GM21619 (cell line): ENCODE data around the gene PODNL1.

Experiments
- ATAC-seq: cut with Tn5 transposase; IDR thresholded peaks from one replicate; pipeline ENCODE4 v1.9.1; 2021; ENCODE audit not compliant: unreplicated experiment

The PODNL1 gene

DNA sequence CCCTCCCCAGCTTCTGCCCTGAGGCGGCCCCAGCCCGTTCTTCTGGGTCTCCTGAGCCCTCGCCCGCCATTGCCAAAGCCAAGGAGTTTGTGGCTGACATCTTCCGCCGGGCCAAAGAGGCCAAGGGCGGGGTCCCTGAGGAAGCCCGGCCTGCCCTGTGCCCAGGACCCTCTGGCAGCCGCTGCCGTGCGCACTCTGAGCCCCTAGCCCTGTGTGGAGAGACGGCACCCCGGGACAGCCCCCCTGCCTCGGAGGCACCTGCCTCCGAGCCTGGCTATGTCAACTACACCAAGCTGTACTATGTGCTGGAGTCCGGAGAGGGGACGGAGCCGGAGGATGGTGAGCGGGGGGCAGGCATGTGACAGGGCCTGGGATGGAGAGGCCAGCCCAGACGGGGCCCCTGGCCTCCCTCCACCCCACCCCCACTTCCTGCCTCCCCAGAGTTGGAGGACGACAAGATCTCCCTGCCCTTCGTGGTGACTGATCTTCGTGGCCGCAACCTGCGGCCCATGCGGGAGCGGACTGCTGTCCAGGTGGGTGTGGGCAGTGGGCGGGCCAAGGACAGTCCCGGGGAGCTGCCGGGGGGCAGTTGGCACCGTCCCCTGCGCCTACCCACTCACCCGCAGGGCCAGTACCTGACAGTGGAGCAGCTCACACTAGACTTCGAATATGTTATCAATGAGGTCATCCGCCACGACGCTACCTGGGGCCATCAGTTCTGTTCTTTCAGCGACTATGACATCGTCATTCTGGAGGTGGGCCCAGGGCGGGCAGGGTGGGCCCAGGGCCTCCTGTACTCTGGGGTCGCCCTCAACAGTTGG is 21.1 kb upstream of the PODNL1 start:
- ATAC-seq: no peak

DNA sequence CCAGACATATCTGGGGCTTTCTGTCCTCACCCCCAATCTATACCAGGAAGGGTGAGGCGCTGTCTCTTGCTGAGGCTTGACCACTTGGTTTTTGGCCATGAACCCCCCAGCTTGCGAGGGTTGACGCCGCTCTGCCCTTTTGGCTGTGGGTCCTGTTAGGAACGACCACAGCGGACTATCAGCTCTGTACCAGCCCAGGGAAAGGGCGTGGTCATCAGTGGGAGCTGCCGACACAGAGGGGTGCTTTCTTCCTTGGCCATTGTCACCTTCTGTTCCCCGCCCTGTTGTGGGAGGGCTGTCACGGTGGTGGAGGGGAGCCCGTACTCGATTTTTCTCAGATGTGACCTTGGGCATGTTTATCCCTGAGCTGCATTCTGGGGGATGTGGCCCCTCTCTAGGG is 19.8 kb upstream of the PODNL1 start:
- no peak for ATAC-seq

DNA sequence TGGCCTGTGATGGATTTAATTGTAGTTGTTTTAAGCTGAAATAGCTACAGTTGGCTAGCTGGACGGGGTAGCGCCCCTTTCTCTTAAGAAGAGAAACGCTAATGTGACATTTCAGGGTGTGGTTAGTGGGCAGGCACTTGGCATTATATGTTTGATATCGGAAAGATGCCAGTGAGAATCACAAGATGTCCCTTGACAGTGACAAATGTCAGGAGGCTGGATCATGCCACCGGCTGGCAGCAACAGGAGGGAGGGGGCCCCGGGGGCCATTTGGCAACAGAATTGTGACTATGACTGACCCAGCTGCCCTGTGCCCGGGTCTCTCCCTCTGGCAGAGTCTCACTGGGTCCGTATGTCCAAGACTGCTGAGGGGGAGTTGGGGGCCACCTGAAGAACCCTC is 18.8 kb upstream of the PODNL1 start:
- ATAC-seq: no peak

DNA sequence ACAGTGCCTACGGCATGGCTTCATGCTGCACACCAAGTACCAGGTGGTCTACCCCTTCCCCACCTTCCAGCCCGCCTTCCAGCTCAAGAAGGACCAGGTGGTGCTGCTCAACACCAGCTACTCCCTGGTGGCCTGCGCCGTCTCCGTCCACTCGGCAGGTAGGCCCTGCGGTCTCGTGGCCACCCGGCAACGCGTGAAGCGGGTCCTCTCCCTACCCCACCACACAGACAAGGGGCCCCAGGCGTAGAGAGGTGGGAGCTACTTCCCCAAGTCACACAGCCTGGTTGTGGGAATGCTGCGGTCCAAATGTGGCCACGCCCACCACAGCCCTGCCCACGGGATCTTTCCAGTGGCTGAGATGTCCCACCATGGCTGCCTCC is 18.1 kb upstream of the PODNL1 start:
- ATAC-seq: no peak

DNA sequence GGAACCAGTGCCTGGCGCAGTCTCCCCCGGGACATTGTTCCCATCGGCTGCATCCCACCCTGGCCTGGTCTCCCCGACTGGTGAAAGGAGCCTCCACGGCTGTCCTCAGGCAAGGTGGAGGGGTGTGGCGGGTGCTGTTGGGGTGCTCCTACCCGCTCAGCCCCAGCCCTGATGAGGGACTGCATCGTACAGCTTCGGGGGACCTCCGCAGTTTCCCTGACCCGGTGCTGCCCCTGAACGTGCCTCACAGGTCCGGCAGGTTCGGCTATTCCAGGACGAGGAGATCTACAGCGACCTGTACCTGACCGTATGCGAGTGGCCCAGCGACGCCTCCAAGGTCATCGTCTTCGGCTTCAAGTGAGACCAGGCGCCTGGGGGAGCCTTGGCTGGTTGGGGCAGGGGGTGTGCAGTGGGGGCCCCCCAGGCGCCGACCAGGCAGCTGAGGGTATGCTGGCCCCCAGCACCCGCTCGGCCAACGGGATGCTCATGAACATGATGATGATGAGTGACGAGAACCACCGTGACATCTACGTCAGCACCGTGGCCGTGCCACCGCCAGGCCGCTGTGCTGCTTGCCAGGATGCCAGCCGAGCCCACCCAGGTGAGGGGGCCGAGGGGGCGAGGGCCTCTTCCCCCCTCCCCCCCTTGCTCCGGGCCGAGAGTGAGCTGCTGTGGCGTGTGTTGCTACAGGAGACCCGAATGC is 17.6 kb upstream of the PODNL1 start:
- no peak for ATAC-seq

DNA sequence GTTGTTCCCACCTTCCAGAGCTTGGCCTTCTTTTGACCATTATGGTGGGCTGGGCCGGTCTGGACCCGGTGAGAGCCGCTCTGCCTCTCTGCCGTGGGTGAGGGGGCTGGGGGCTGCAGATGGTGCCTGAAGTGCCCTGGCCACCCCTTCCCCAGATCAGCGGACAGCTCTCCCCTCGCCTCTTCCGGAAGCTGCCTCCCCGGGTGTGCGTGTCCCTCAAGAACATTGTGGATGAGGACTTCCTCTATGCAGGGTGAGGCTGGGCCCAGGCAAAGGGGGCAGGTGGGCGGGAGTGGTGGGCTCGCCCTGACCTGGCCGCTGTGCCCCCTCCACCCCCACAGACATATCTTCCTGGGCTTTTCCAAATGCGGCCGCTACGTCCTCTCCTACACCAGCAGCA is 16.0 kb upstream of the PODNL1 start:
- no peak for ATAC-seq

DNA sequence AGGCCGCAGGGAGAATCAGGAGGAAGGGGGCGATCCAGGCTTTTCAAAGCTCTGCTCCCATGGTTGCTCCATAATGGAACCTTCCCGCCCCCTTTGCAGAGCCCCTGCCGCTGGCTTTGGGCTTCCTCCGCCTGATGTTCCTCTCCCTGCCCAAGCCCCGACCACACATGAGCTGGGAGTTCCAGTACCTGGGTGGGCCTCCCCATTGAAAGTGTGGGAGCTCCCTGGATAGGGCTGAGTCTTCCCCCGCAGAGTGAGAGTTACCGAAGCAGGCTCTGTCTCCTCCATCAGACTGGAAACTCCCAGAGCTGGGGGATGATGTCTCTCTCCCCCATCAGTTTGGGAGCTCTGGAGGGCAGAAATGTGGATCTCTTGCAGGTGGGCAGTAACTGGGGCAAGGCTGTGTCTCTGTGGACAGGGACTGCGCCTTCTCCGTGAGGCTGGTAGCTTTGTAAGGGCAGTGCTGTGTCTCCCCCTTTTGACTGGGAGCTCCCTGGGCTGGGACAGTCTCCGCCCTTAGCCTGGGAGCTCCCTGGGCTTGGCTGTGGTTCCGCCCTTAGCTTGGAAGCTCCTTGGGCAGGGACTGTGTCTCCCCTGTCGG is 14.8 kb upstream of the PODNL1 start:
- ATAC-seq: no peak

DNA sequence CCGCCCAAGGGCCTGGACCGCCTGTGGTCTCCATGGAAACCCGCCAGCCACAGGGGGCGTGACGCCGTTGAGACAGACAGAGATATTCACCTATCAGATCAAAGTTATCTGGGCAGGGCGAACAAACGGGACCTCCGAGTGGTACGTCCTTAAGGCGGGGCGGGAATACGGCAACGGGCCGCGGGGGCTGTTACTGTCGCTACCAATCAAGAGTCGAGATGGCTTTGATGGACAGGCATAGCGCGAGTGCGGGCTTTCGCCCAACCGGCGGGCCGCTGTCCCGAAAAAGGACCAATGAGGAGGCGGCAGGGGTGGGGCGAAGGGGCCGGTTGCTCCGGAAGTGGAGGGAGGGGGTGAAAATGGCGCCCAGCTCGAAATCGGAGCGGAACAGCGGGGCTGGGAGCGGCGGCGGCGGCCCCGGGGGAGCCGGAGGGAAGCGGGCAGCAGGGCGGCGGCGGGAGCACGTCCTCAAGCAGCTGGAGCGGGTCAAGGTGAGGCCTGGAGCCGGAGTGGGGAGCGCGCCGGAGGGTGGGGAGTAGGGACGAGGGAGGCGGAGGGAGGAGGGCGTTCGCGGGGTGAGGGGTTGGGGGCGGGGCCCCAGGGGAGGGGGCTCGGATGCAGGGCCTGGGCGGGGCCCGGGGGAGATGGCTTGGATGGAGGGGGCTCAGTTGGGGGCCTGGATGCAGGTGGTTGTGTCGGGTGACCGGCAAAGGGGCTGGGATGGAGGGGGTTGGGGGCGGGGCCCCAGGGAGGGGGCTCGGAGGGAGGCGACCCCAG is 14.1 kb upstream of the PODNL1 start, which contains the start of gene DCAF15:
Gene DCAF15, plus strand, starts transcription at position 356 of the 777 bp plus-strand sequence. Its CDS starts 4 bp downstream, at position 360.
- peak; percentile 94 for ATAC-seq

DNA sequence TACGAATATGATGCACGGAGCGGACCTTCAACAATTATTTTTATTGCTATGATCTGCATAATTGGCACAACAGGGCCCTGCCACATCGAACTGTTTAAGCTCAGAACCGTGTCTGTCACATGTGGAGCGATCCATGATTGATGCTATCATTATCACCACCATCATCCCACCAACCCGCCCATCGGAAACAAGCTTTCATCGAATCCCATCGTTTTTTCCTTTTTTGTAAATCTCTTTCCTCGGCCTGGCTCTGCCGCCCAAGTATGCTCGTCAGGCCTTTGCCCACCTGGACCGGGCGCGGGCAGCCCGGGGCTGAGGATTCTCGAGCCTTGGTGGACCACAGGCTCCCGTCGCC is 13.6 kb upstream of the PODNL1 start:
- peak; percentile 5 for ATAC-seq

DNA sequence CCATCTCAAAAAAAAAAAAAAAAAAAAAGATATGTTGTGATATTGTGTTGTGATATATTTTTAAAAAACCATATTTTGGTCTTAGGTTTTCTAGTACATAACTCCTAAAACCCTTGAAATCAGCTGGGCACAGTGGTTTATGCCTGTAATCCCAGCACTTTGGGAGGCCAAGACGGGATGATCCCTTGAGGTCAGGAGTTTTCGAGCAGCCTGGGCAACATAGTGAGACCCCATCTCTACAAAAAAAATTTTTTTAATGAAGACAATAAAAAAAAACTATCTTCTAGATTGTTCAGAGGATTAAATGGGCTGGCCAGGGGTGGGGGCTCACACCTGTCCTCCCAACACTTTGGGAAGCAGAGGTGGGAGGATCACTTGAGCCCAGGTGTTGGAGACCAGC is 12.8 kb upstream of the PODNL1 start:
- no peak for ATAC-seq

DNA sequence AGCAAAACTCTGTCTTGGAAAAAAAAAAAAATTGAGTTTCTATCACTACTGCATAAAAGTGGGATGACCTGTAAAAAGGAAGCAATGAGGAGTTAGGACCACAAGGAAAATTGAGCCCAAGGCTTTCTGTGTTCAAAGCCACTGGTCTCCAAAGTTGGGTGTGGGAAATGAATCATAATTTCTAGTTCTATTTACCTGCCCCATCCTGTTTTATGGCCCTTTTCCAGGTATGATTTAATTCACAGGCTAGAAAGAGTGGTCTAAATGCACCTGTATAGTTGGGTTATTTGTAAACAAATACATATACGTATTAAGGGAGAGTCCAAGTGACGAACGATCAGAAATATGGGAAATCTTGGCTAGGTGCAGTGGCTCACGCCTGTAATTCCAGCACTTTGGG is 8.2 kb upstream of the PODNL1 start:
- ATAC-seq: no peak

DNA sequence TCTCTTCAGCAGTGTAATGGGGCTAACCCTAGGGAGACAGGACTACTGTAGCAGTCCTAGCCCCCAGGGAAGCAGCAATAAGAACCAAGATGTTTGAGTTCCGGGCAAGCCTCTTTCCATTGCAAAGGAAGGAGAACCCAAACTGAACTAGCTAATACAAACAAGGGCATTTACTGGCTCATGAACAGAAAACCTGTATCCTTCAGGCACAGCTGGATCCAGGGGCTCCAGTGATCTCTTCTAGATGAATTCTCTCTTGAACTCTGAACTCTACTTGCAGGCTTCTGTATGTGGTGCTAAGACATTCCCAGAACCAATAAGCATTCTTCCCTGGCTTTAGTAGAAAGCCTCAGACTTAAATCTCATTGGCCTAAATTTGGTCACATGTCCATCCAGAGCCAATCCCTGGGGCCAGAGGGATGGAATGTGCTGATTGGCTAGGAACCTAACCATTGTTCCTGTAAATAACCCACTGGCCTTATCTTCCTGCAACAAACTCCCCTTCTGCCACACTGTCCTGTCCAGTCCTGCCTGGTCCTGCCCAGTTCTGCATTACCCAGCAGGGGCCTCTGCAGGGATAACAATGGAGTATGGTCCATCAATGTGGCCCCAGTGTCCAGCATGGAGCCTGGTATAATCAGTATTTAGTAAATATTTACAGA is 3.9 kb upstream of the PODNL1 start:
- no peak for ATAC-seq

DNA sequence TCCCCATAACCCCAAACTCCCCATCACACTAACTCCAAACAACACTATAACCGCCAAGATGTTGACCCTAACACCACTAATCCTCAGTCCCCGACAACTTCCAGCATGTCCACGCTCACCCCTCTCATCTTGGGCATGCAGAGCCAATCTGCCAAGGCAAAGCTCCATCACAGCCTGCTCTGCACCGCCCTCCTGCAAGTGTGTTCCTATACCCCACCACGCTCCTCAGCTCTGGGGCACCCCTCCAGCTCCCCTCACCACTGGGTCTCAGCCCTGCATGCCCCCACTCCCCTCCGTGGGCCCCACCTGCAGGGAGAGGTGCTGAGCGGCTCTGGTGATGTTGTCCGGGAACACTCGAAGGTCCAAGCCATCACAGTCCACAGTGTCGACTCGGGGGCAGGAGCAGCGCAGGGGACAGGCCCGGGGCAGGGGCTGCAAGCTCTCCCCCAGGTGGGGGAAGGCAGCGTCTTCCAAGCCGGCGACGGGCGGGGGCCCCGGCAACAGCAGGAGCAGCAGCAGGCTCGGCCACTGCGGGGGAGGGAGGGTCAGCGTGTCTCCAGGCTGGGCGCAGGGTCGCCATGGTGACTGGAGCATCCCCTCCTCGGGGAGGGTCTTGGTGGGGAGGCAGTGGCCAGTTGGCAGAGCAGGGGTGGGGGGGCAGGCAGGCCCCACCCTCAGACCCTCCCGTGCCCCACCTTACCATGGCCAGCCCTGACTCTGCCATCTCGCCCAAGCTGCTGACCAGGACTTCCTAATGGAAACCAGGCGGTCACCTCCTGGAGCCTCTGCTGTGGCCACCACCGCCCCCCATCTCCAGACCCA is 527 bp downstream of the PODNL1 start:
- no peak for ATAC-seq

DNA sequence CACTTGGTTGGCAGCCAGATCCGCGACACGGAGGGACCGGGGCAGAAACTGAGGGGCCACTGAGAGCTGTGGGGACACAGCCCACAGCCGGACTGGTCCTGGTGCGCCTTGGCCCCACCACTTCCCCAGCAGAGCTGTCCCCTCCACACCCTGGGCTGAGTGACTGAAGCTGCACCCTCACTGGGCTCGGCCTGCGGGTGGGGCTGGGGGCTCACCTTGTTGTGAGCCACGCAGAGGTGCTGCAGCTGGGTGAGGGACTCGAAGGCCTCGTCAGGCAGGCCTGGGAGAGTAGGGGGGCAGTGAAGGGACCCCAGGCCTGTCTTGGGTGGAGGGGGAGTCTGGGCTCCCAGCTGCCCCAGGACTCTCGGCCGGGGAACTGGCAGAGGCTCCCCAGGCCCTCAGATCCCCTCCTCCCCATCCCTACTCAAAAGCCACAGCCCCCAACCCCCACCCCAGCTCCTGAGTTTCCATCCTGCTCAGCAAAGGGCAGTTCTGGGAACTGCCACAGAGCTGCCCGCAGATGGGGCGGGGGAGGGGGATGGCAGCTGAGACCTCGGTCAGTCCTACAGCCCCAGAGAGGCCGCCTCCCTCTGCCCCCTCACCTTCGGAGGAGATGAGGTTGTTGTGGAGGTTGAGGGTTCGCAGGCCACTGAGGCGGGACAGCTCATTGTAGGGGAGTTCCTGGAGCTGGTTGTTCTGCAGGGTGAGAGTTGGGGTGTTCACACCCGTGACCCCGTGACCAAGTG is 2.3 kb downstream of the PODNL1 start:
- no peak for ATAC-seq

DNA sequence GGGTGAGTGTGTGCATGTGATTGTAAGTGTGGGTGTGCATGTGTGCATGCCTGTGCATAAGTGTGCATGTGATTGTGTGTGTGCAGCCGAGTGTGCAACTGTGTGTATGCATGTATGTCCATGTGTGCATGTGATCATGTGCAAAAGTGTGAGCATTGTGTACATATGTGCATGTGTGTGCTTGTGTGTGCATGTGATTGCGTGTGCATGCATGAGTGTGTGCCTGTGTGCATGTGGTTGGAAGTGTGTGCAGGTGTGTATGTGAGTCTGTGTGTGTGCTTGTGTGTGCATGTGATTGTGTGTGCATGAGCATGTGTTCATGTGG is 3.5 kb downstream of the PODNL1 start:
- ATAC-seq: no peak

DNA sequence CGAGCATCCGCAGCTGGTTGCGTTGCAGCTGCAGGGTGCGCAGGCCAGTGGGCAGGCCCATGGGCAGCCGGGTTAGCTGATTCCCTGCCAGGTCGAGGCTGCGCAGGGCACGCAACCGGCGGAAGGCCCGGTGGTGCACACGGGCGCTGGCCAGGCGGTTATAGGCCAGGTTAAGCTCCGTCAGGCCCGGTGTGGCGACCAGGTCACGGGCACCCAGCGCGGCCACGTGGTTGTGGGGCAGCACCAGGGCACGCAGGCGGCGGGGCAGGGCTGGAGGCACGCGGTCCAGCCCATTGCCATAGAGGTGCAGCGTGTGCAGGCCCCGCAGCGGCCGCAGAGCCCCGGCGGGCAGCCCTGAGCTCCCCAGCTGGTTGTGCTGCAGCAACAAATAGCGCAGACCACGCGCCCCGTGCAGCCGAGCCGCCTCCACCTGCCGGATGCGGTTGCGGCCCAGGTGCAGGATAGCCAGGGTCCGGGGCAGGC is 5.3 kb downstream of the PODNL1 start:
- ATAC-seq: no peak

DNA sequence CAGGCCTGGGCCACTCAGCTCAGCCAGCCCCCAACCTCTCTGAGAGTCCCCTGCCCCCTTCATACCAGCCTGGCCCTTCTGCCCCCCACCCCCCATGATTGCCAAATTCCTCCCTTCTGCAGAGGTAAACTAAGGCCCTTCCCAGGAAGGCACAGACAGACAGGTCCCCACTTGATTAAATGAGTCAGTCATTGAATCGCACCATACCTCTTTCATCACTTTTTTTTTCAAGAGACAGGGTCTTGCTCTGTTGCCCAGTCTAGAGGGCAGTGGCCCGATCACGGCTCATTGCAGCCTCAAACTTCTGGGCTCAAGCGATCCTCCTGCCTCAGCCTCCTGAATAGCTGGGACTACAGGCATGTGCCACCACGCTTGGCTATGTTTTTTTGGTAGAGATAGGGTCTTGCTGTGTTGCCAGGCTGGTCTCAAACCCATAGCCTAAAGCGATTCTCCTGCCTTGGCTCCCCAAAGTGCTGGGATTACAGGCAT is 6.0 kb downstream of the PODNL1 start:
- no peak for ATAC-seq

DNA sequence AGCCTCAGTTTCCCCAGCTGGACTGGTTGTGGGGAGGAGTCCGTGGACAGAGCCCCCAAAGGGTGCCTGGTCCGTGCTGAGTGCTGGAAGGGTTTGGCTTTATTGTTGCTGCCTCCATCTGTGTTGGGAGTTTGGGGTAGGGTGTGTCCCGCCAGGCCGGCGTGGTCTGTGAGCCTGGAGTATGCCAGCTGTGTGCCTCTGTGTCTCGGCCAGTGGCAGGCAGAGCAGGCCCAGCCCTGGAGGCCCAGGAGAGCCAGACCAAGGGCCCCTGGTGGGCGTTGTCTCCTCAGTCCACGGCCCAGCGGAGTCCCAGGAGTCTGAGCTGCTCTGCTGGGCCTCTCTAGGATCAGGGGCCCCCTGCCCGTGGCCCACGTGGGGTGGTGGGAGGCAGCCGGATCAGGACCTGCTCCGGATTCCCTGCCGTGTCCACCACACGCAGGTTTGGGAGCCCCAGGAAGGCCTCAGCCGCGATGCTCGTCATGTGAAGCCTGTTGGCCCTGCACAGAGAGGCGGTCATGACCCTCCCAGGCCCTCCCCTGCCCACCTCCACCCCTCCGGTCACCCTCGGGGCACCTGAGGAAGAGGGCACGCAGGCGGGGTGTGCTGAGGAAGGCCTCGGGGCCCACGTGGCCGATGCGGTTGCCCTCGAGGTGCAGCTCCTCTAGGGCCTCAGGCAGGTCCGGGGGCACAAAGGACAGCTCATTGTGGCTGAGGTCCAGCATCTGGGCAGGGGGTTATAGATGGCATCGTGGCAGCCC is 6.6 kb downstream of the PODNL1 start:
- no peak for ATAC-seq
